ES-I3 (cell line): ENCODE measurements around the gene EIF5A2.
"Not testable (repeated sequence)": the region's sequence is repeated elsewhere in the genome, so short reads cannot be mapped to it uniquely, and the experiment has no call there.

ENCODE experiments used
- H3K36me3 ChIP-seq: 2 replicates; pipeline ENCODE4 v1.6.1; 2013; ENCODE audit warnings: mild to moderate bottlenecking, low read length, control low read depth, moderate library complexity; ENCODE audit not compliant: insufficient read depth
- H3K4me1 ChIP-seq: 2 replicates; pipeline ENCODE4 v1.6.1; 2013; ENCODE audit warnings: mild to moderate bottlenecking, control low read depth, low read length; ENCODE audit not compliant: insufficient read depth
- H3K9ac ChIP-seq: 2 replicates; pipeline ENCODE4 v1.6.1; 2013; ENCODE audit warnings: low read depth, mild to moderate bottlenecking, low read length, moderate library complexity
- H3K9me3 ChIP-seq: 2 replicates; pipeline ENCODE4 v1.6.1; 2013; ENCODE audit warnings: mild to moderate bottlenecking, low read length, moderate library complexity; ENCODE audit not compliant: control insufficient read depth, insufficient read depth

EIF5A2 gene

DNA sequence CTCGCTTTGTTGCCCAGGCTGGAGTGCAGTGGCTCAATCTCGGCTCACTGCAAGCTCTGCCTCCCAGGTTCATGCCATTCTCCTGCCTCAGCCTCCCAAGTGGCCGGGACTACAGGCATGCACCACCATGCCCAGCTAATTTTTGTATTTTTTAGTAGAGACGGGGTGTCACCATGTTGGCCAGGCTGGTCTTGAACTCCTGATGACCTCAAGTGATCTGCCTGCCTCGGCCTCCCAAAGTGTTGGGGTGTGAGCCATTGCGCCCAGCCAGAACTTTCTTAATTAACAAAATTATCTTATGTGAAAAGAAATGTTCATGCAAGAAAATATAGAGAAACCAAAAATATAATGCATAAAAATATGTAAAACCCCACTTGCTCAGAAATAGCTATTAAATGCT lies 31.1 kb downstream of the EIF5A2 start:
- not testable (repeated sequence) for H3K36me3 ChIP-seq, H3K9me3 ChIP-seq, H3K9ac ChIP-seq, H3K4me1 ChIP-seq

DNA sequence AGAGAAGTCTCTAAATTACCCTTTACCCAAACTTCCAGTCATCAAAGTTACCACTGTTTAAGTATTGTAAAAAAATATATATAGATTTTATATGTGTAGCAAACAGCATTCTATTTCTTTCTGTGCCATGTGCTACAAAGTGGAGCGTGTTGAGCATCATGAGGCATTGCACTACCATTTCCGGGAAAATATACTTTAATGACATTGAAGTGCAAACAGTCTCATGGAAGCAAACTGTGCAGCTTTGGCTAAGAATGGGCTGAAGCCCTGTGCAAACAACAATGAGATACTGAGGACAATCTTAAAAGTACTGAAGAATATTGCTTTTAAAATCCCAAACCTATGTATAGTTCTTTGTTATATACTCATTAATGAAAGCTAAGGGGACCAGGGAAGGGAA lies 31.9 kb downstream of the EIF5A2 start:
- H3K9me3 ChIP-seq: no peaks in the 10 kb centered on the region
- no peak overlapping the region for H3K9ac ChIP-seq
- no peaks in the 10 kb centered on the region for H3K4me1 ChIP-seq
- H3K36me3 ChIP-seq: no peaks in the 10 kb centered on the region

DNA sequence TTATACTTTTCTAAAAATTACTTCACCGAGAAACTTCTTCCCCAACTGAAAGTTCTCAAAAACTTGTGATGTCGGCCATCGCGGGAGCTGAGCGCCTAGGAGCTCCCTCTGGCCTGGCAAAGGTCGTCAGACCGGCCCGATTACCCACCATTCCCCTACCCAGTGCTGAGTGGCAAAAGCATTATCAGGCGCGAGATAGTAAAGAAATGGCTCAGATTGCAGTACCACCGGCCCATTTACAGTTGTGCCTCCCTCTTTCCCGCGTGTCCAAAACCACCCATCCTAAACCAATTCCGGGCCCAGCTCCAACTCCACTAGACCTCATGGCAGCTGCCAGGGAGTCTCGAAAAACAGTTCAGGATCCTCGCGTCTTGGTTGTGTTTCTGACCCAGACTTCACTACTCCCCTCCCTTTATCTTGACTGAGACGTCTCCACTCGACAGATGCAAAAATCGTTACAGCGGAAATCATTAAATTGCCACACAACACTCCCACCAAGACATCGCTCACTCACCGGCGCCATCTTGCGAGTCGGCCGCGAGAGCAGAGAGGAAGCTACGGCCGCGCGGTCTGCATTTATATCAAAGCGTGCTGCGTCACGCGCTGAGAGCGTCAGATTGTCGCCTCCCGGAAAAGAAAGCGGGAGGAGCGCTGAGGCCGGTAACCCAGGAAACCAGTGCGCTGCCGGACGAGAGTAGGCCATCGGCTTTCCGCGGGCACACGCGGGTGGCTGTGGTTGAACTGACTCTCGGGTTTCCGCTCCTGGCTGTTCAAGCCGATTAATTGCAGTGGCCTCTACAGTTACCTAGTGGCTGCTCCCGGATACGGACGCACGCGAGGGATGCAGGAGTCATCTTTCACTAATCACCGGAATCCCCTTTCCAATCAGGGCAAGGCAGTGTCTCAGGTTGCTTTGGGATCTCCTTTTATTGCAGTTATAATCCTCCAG lies 38.5 kb downstream of the EIF5A2 start, which contains the start of gene RPL22L1:
Gene RPL22L1, minus strand, starts transcription at position 551 of the 949 bp plus-strand sequence. Its CDS starts 28 bp downstream, at position 523.
- Histone ChIP-seq H3K9me3 (no peaks in the 10 kb centered on the region), H3K9ac (peak within 1 kb of the TSS; percentile 96), H3K4me1 (peaks cover 4% of the 10 kb centered on the region; the same call in 1 of the 2 replicates), H3K36me3 (peaks cover 7% of the 10 kb centered on the region; the same call in 1 of the 2 replicates)

DNA sequence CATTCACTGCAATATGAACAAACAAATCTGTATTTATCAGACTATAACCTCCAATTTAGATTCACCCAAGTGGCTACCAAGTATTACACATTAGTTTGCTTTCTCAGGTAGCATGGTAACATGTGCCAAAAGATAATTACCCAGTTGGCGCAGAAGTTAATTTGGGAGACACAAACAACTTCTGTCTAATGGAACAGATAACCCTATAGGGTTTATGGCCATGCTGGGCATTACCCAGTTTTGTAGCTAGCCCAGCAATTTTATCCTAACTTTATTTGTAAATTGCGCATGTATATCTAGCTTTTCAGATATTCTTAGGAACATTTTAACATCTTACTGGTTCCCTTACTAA lies 39.2 kb downstream of the EIF5A2 start:
- peaks cover 4% of the 10 kb centered on the region; the same call in 1 of the 2 replicates for H3K4me1 ChIP-seq
- peak overlapping the region; percentile 96 for H3K9ac ChIP-seq
- no peaks in the 10 kb centered on the region for H3K9me3 ChIP-seq
- H3K36me3 ChIP-seq: peaks cover 7% of the 10 kb centered on the region; the same call in 1 of the 2 replicates

DNA sequence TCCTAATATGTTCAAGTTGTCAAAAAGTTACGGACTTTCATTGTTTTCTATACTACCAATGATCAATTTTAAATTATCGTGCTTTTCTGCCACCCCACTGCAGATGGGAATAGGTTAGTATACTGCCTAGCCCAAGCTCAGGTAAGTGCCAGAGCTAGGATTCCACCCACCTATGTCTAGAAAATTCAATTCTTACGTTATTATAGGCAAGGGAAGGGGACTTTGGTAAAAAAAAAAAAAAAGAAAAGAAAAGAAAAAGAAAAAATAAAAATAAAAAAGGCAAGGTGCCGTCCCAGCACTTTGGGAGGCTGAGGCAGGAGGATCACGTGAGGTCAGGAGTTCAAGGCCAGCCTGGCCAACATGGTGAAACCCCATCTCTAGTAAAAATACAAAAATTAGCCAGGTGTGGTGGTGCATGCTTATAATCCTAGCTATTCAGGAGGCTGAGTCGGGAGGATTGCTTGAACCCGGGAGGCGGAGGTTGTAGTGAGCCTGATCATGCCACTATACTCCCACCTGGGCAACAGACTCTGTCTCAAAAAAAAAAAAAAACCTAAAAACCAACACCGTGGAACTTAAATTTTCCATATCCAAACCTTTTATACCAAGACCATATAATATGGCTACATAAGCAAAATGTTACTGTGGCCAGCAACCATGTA lies 39.7 kb downstream of the EIF5A2 start:
- H3K9me3 ChIP-seq: no peaks in the 10 kb centered on the region

DNA sequence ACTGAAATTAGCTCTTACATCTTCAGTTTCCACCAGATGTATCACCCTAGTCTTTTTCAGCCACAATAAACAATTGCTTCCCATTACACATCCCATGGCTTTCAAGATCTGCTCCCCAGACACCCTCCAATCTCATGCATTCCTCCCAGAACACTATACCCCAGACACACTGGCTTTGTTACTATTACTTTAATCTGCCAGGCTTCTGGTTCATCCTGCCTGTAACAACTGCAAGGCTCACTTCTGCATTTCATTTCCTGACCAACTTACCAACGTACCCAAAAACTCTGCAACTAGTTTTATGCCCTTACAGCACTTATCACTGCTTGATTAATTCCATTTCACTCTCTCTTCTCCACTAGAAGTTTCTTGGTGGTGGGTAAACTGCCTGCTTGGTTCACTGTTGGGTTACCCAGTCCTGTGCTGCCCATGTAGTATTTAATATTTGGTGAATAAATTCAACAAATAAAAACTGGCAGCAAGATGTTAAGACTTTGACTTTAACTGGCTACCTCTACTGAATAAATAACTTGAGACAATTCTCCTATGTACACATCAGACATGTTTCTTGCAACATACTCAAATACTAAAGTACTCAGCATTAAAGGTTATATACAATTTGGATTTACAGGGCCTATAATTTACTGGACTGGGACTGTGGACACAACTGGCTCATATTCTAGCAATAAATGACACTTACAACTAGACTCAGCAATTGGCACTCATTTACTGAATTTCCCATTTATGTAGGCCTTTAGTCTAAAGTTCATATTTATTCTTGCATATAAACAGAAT lies 41.1 kb downstream of the EIF5A2 start:
- peaks cover 4% of the 10 kb centered on the region; the same call in 1 of the 2 replicates for H3K4me1 ChIP-seq
- H3K9ac ChIP-seq: no peak overlapping the region
- H3K36me3 ChIP-seq: peaks cover 7% of the 10 kb centered on the region; the same call in 1 of the 2 replicates
- no peaks in the 10 kb centered on the region for H3K9me3 ChIP-seq

More for the DNA sequence above, 39.7 kb downstream of the EIF5A2 start:
- Histone ChIP-seq H3K36me3 (peaks cover 7% of the 10 kb centered on the region; the same call in 1 of the 2 replicates), H3K9ac (peak overlapping the region; percentile 96), H3K4me1 (peaks cover 4% of the 10 kb centered on the region; the same call in 1 of the 2 replicates)

DNA sequence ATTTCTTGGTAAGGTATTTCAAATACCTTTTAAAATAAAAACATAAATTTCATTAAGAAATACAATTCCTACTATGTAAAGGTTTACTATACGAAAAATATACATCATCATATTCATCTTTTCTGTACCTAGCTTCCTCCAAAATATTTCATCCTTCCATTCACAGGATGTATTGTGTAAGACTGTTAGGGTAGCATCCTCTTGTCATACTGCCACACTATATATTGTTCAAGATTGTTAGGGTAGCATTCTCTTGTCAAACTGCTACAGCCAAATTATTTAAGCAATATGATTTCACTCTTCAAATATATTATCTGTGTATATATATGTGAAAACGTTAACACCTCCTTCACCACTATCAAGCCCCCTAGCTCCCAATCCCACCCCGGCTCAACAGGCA lies 41.9 kb downstream of the EIF5A2 start:
- Histone ChIP-seq H3K36me3 (peaks cover 7% of the 10 kb centered on the region; the same call in 1 of the 2 replicates), H3K9me3 (no peaks in the 10 kb centered on the region), H3K9ac (no peak overlapping the region), H3K4me1 (peaks cover 4% of the 10 kb centered on the region; the same call in 1 of the 2 replicates)

DNA sequence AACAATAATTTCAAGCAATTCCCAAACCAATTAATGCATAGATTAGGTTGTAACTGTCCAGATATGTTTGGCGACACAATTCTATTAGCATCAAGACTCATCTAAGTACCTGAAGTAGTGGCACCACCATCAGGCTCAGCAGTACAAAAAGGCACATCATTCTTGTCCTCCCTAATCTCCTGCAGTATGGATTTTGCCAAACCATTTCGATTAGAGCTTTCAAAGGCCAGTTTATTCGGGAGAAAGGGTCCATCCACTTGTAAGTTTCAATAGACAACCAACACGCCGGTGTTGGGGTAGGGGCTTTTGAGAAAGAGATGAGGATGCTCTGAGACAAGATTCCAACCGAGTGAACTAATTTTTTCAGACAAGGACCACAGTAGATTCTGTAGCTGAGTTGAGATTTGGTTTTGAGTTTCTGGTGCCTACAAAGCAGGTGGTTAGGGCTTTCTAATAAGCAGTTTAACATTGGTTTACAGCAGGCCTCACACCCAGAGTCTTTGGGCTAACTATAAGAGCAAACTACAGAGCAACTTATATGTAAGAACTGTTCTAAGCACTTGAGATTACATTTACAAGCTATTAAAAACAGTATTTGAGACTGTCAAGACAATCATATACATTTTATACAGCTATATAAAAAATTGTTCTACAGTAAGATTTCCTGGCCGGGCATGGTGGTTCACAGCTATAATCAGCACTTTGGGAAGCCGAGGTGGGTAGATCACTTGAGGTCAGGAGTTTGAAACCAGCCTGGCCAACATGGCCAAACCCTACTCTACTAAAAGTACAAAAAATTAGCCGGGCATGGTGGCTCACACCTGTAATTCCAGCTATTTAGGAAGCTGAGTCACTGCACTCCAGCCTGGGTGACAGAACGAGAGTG lies 43.0 kb downstream of the EIF5A2 start:
- H3K9ac ChIP-seq: no peak overlapping the region
- no peaks in the 10 kb centered on the region for H3K4me1 ChIP-seq
- H3K36me3 ChIP-seq: peaks cover 7% of the 10 kb centered on the region; the same call in 1 of the 2 replicates
- H3K9me3 ChIP-seq: no peaks in the 10 kb centered on the region

DNA sequence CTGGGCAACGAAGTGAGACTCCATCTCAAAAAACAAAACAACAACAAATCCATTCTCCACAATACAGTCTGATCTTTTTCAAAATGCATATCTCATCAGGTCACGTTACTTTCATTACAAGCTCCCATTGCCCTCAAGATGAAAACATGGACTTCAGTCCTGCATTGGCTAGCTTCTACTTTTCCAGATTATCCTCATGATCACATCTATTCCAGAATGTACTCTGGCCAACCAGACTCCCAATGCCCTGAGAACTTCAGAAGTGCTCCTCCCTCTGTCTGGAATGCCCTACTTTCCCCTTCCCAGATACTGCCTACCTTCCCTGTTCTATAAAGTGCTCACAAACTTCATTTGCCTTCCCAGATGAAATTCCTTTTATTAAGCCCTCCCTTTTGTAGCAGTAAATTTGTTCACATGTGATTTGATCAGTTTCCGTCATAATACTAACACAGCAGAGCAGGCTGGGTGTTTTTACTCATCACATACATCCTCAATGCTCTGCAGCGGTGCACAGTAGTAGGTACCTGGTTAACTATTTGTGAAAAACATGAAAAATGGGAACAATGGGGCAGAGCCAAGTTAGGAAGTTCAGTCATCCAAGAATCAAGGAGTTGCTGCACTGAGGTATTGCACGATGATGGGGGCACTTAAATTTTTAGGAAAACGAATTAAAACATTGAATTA lies 43.8 kb downstream of the EIF5A2 start:
- Histone ChIP-seq H3K4me1 (no peaks in the 10 kb centered on the region), H3K9me3 (no peaks in the 10 kb centered on the region), H3K9ac (no peak overlapping the region), H3K36me3 (peaks cover 7% of the 10 kb centered on the region; the same call in 1 of the 2 replicates)

DNA sequence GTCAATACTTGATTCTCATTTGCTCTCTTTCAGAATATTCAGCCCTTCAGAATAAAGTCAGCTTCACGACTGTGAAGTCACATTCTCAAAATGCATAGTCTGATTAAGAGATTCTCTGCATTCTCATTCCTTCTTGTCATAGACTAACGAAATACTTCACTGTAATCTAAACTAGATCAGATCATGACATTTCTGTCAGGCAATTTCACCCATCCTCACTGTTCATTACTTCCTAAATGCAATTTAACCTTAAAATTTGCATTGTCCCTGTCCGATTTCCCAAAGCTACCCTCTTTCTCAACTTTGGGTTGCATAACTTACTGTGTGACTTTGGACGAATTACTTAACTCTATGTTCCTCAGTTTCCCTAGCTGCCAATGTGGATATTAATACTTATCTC lies 44.6 kb downstream of the EIF5A2 start:
- H3K36me3 ChIP-seq: peaks cover 7% of the 10 kb centered on the region; the same call in 1 of the 2 replicates

DNA sequence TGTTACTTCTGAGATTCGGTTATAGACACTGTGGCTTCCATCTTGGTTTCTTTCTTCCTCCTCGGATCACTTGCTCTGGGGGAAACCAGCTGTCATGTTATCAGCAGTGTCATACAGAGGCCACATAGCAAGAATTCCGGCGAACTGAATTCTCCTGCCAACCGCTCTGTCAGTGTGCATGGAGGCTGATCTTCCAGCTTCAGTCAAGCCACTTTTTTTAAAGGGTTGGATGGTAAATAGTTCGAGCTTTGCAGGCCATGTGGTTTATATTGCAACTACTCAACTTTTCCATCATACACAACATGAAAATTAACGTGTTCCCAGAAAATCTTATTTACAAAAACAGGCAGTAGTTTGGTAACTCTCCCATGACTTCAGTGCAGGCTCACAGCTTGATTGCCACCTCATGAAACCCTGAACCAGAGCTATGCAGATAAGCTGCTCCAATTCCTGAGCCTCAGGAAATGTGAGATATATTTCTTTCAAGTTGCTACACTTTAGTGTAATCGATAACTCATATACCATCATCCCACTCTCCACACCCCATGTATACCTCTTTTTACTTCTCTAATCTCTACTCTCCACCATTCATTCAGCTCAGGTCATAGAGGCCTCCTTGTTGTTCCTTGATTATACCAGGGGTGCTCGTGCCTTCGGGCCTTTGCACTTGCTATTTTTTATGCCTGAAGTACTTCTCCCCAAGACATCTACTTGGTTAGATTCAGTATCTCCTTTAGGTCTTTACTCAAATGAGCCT lies 45.6 kb downstream of the EIF5A2 start:
- H3K4me1 ChIP-seq: no peaks in the 10 kb centered on the region
- H3K9me3 ChIP-seq: no peaks in the 10 kb centered on the region
- no peak overlapping the region for H3K9ac ChIP-seq
- H3K36me3 ChIP-seq: peaks cover 7% of the 10 kb centered on the region; the same call in 1 of the 2 replicates

More for the DNA sequence above, 44.6 kb downstream of the EIF5A2 start:
- no peak overlapping the region for H3K9ac ChIP-seq
- H3K4me1 ChIP-seq: no peaks in the 10 kb centered on the region
- no peaks in the 10 kb centered on the region for H3K9me3 ChIP-seq

DNA sequence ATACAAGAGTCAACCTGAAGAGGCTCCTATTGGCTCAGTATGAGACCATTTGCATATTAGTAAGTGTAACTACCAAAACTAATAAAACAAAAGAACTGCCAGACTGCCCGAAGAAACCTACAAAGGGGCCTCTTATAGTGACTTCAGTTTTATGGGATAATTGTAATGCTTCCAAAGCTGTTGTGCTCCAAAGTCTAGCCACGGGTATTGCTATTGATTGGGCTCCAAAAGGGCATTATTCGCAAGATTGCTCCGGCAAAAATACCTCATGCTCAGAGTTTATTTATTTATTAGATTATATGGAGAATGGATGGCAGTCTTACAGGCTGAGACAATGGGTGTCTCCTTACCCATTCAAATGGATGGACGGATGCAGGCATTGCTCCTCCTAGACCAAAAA lies 49.8 kb downstream of the EIF5A2 start:
- Histone ChIP-seq H3K9ac (no peak overlapping the region), H3K4me1 (no peaks in the 10 kb centered on the region), H3K36me3 (no peaks in the 10 kb centered on the region), H3K9me3 (no peaks in the 10 kb centered on the region)
